ENCODE measurements around the gene UBAP1. TPM values are rescaled to one million over a fixed set of nuclear protein-coding genes. Genes with fewer than 3 reads are reported as not detected.
"Not testable (repeated sequence)": the region's sequence is repeated elsewhere in the genome, so short reads cannot be mapped to it uniquely, and the experiment has no call there.

Gene UBAP1
- total RNA-seq, 2 experiments from 2014 or later: 47.1 to 50.4 TPM

DNA sequence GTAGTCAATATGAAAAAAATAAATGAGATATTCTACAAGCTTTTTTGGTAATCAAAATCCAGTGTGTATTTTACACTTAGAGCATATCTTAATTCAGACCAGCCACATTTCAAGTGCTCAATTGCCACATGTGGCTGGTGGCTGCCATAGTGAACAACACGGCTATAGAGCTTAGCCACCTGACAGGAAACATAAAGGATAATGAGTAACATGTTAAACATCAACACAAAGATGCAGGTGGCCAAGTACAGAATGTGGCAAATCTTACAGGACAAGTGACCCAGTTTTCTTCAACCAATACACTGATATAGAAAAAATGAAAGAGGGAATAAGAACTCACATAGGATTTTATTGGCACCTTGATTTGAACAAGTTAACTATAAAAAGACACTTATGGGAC, 88.8 kb downstream of the UBAP1 start:
- H3K27me3 ChIP-seq (ENCODE audit: control insufficient read depth in 1 of 2, insufficient read depth in 2 of 2, low read length in 2 of 2): no peaks in the 10 kb centered on the region
- H3K4me1 ChIP-seq (ENCODE audit: insufficient read depth, low read length): peaks cover 3% of the 10 kb centered on the region
- H3K4me3 ChIP-seq (ENCODE audit: low read length): no peak overlapping the region
- H3K9me3 ChIP-seq (ENCODE audit: control insufficient read depth in 1 of 2, insufficient read depth in 1 of 2, low read length in 2 of 2): no peaks in the 10 kb centered on the region
- Mint-ChIP-seq H3K36me3 (ENCODE audit: low read depth) (no peaks in the 10 kb centered on the region), H3K4me1 (ENCODE audit: low read depth) (peaks cover 12% of the 10 kb centered on the region), H3K27ac (no peak overlapping the region), H3K4me3 (no peak overlapping the region), H3K27me3 (no peaks in the 10 kb centered on the region), H3K9me3 (no peaks in the 10 kb centered on the region)
- POLR2A ChIA-PET: interaction anchor here (0.7 kb wide), 1 partner anchor 1336 kb away, joined by 3 read pairs; no protein-coding TSS in a partner anchor
- intact Hi-C loops (cut with DNase I, micrococcal nuclease): no loop called here
- H3K27ac ChIP-seq (ENCODE audit: low read depth in 1 of 2, low read length in 2 of 2): no peak overlapping the region
- TF ChIP-seq, protein P1, sequence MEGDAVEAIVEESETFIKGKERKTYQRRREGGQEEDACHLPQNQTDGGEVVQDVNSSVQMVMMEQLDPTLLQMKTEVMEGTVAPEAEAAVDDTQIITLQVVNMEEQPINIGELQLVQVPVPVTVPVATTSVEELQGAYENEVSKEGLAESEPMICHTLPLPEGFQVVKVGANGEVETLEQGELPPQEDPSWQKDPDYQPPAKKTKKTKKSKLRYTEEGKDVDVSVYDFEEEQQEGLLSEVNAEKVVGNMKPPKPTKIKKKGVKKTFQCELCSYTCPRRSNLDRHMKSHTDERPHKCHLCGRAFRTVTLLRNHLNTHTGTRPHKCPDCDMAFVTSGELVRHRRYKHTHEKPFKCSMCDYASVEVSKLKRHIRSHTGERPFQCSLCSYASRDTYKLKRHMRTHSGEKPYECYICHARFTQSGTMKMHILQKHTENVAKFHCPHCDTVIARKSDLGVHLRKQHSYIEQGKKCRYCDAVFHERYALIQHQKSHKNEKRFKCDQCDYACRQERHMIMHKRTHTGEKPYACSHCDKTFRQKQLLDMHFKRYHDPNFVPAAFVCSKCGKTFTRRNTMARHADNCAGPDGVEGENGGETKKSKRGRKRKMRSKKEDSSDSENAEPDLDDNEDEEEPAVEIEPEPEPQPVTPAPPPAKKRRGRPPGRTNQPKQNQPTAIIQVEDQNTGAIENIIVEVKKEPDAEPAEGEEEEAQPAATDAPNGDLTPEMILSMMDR (IDR thresholded peaks at IDR 0.05): no peak
- CTCF ChIA-PET: interaction anchor here (0.6 kb wide), 1 partner anchor 256 kb away, joined by 3 read pairs; no protein-coding TSS in a partner anchor
- no peak for DNase-seq
- ATAC-seq (ENCODE audit: poor library complexity): no peak
- H3K36me3 ChIP-seq (ENCODE audit: insufficient read depth, low read length): no peaks in the 10 kb centered on the region

DNA sequence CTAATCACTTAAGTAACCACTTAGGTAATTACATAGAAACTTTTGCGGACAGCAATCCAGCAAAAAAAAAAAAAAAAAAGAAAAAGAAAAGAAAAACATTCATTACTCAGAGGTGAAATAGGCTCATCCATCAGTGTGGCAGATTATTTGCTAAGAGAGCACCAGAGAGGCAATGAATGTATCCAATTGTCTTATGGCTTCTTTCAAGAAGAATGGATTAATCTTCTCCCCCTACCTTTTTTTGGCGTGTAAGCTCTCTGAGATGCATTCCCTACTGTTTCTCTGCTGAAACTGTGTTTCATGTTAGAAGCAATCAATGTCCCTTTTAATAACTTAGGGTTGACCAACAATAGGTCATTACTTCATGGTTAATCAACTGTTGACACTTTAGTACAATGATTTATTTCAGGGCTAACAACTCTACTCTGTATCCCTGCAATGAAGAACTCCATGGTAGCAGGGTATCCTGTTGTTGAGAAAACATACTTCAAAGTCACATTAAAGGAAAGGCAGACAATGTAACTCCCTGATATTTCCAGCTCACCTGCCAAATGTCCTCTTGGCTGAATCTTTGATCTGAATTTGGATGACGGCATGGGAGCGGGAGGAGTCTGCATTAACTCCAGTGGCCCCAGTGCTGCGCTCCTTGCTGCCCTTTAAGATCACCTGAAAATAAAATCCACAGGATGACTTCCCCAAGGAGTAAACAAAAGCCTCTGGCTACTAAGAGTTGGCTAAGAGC, 92.6 kb downstream of the UBAP1 start:
- no peak for ATAC-seq (ENCODE audit: poor library complexity)
- H3K27ac Mint-ChIP-seq: no peak overlapping the region
- H3K4me1 ChIP-seq (ENCODE audit: insufficient read depth, low read length): no peaks in the 10 kb centered on the region
- no peaks in the 10 kb centered on the region for H3K36me3 Mint-ChIP-seq (ENCODE audit: low read depth)
- intact Hi-C loops (cut with DNase I, micrococcal nuclease): no loop called here
- TF ChIP-seq, protein P1 (IDR thresholded peaks at IDR 0.05): no peak
- no peaks in the 10 kb centered on the region for H3K4me1 Mint-ChIP-seq (ENCODE audit: low read depth)
- no peak overlapping the region for H3K27ac ChIP-seq (ENCODE audit: low read depth in 1 of 2, low read length in 2 of 2)
- no peak overlapping the region for H3K4me3 ChIP-seq (ENCODE audit: low read length)
- CTCF ChIA-PET: no interaction called here
- no peaks in the 10 kb centered on the region for H3K36me3 ChIP-seq (ENCODE audit: insufficient read depth, low read length)
- no peaks in the 10 kb centered on the region for H3K9me3 Mint-ChIP-seq
- no peaks in the 10 kb centered on the region for H3K27me3 ChIP-seq (ENCODE audit: control insufficient read depth in 1 of 2, insufficient read depth in 2 of 2, low read length in 2 of 2)
- no peaks in the 10 kb centered on the region for H3K27me3 Mint-ChIP-seq
- DNase-seq: no peak
- POLR2A ChIA-PET: interaction anchor here (0.6 kb wide), 1 partner anchor 544 kb away, joined by 3 read pairs; no protein-coding TSS in a partner anchor
- H3K9me3 ChIP-seq (ENCODE audit: control insufficient read depth in 1 of 2, insufficient read depth in 1 of 2, low read length in 2 of 2): no peaks in the 10 kb centered on the region
- H3K4me3 Mint-ChIP-seq: no peak overlapping the region

DNA sequence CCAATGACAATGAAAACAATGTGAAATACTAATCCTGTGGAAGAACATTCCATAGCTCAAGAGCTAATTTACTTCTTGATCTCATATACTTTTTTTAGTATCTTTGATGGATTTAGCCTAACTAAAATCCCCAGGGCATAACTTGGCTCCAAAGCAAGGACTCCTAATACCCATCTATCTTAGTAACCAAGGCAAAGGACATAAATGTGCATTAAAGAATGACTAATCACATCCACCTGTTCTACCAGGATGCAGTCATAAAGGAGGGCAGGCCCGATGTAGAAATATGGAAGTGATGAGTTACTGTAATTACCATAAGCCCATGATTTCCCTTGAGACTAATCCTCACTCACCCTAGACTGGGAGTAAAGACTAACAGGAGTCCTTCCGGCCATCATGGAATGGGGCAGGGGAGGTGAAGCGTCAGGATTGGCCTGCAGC, 93.3 kb downstream of the UBAP1 start:
- Histone ChIP-seq H3K27me3 (ENCODE audit: control insufficient read depth in 1 of 2, insufficient read depth in 2 of 2, low read length in 2 of 2) (no peaks in the 10 kb centered on the region), H3K4me3 (ENCODE audit: low read length) (no peak overlapping the region), H3K27ac (ENCODE audit: low read depth in 1 of 2, low read length in 2 of 2) (no peak overlapping the region), H3K9me3 (ENCODE audit: control insufficient read depth in 1 of 2, insufficient read depth in 1 of 2, low read length in 2 of 2) (no peaks in the 10 kb centered on the region), H3K36me3 (ENCODE audit: insufficient read depth, low read length) (no peaks in the 10 kb centered on the region), H3K4me1 (ENCODE audit: insufficient read depth, low read length) (no peaks in the 10 kb centered on the region)
- ChIA-PET POLR2A (no interaction called here), CTCF (no interaction called here)
- ATAC-seq (ENCODE audit: poor library complexity) (no peak), DNase-seq (no peak)
- H3K27ac Mint-ChIP-seq: no peak overlapping the region
- no peak overlapping the region for H3K4me3 Mint-ChIP-seq
- no peaks in the 10 kb centered on the region for H3K9me3 Mint-ChIP-seq
- intact Hi-C loops (cut with DNase I, micrococcal nuclease): no loop called here
- H3K4me1 Mint-ChIP-seq (ENCODE audit: low read depth): peaks cover 1% of the 10 kb centered on the region
- no peaks in the 10 kb centered on the region for H3K36me3 Mint-ChIP-seq (ENCODE audit: low read depth)
- H3K27me3 Mint-ChIP-seq: no peaks in the 10 kb centered on the region
- TF ChIP-seq, protein P1 (IDR thresholded peaks at IDR 0.05): no peak

DNA sequence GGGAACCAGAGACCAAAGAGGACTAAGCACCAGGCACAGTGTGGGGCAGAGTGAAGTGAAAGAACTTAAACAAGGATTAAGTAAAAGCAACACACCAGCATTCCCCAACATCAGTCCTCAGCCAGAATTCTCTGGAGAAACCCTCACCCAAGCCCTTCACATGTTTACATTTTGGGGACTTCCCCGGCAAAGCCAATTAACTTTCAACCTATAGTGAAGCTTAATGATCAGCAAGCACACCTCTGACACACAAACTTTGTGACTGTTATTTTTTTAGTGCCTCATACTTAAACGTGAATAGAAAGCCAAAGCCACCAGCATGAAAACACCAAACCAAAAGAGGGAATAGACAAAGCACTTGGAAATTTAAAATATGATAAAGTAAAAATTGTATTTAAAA, 94.7 kb downstream of the UBAP1 start:
- H3K36me3 Mint-ChIP-seq (ENCODE audit: low read depth); H3K4me1 Mint-ChIP-seq (ENCODE audit: low read depth); intact Hi-C loops (cut with DNase I, micrococcal nuclease); POLR2A ChIA-PET; H3K27me3 ChIP-seq (ENCODE audit: control insufficient read depth in 1 of 2, insufficient read depth in 2 of 2, low read length in 2 of 2); ATAC-seq (ENCODE audit: poor library complexity); H3K27me3 Mint-ChIP-seq; DNase-seq; CTCF ChIA-PET; H3K27ac Mint-ChIP-seq; H3K27ac ChIP-seq (ENCODE audit: low read depth in 1 of 2, low read length in 2 of 2); H3K4me1 ChIP-seq (ENCODE audit: insufficient read depth, low read length); H3K4me3 Mint-ChIP-seq; H3K9me3 ChIP-seq (ENCODE audit: control insufficient read depth in 1 of 2, insufficient read depth in 1 of 2, low read length in 2 of 2); H3K9me3 Mint-ChIP-seq; H3K36me3 ChIP-seq (ENCODE audit: insufficient read depth, low read length); H3K4me3 ChIP-seq (ENCODE audit: low read length): not testable (repeated sequence)
